Ovary (tissue), 9 donors: ENCODE data around the gene GUCY2D. TPM values are rescaled to one million over a fixed set of nuclear protein-coding genes. Genes with fewer than 3 reads are reported as not detected.

Experiments
- DNase-seq, 5 donors: peaks; one replicate each; pipeline ENCODE4 v3.0.0-alpha.2; 2019 to 2020
- H3K27ac ChIP-seq, 2 donors: fragments of 200-600 bp; one replicate each; pipeline versions ENCODE4 v1.5.1 to v1.8.0; 2019 to 2022
- H3K27me3 ChIP-seq: fragments of 200-600 bp; one replicate; pipeline ENCODE4 v1.8.0; 2022
- H3K36me3 ChIP-seq: fragments of 200-600 bp; sonication (generic); one replicate; pipeline ENCODE4 v1.5.1; 2019
- H3K4me1 ChIP-seq: one replicate; pipeline ENCODE4 v1.8.1; 2013; ENCODE audit warnings: mild to moderate bottlenecking, moderate library complexity; ENCODE audit not compliant: insufficient read depth
- H3K4me3 ChIP-seq: fragments of 200-600 bp; sonication (generic); one replicate; pipeline ENCODE4 v1.5.1; 2017
- H3K9me3 ChIP-seq, 2 donors: fragments of 200-600 bp in 1 of 2; sonication (generic) in 1 of 2; one replicate each; pipeline versions ENCODE4 v1.5.1 to v1.8.1; 2013 to 2019; ENCODE audit warnings: mild to moderate bottlenecking in 1 of 2, moderate library complexity in 1 of 2
- CTCF ChIP-seq, 3 donors: fragments of 450-650 bp in 2 of 3; fragments of 200-600 bp in 1 of 3; IDR thresholded peaks; one replicate each; pipeline versions ENCODE4 v1.5.1 to v1.8.0; 2016 to 2022; ENCODE audit warnings: antibody characterized with exemption in 3 of 3, mild to moderate bottlenecking in 1 of 3
- EP300 ChIP-seq: sonication (generic); formaldehyde crosslinking; IDR thresholded peaks from one replicate; pipeline ENCODE4 v1.6.1; 2017; ENCODE audit warnings: antibody characterized with exemption
- POLR2A ChIP-seq: fragments of 450-650 bp; IDR thresholded peaks from one replicate; pipeline ENCODE4 v1.6.1; 2017; ENCODE audit warnings: antibody characterized with exemption, mild to moderate bottlenecking, moderate library complexity
- WGBS, 3 donors: extraction: QIAGEN DNeasy Blood & Tissue Kit in 1 of 3; methylation state at CpG; one replicate each; pipeline versions ENCODE4 v1.1.5 to v1.1.7; 2013 to 2017; 5-methylcytosine and 5-hydroxymethylcytosine counted together
- intact Hi-C, 4 donors: fragments of 100-400 bp; cut with DNase I; formaldehyde crosslinking; loops; one replicate each; pipeline versions ENCODE4 v1.11.0 to v1.15.1; 2022 to 2023
- polyA plus RNA-seq, 2 donors: library from polyadenylated mRNA; stranded (reverse); fragments of 200-250 nt in 1 of 2; fragments of 350-450 nt in 1 of 2; fragmentation: Illumina TruSeq in 1 of 2; extraction: RNeasy Lipid Tissue Mini Kit (QIAGEN cat#74804) in 1 of 2; gene quantifications; one replicate each; pipeline ENCODE4 v1.2.3, GENCODE V29; 2013 to 2014
- total RNA-seq, 7 donors: library from RNA; depleted of rRNA in 2 of 7; stranded (reverse); fragments of >200 nt in 2 of 7; fragmentation: NEBNext Ultra II Directional in 3 of 7; extraction: Animal tissue kit (Norgen Biotek cat#: 25700) in 3 of 7; gene quantifications; one replicate each; pipeline versions ENCODE4 v1.1.0 to v1.2.4, GENCODE V29; 2016 to 2023
- donor health status: DM: no; HTN: no; CAD: no; lungs with moderate emphysema.
- donor health status: DM: no; HTN: no; CAD: no.
- donor health status: Bipolar disorder and iron deficiency.
- donor health status: DM: yes; HTN: yes; CAD: no.
- donor health status: DM: no; HTN: no; CAD: no.
- donor health status: DM: yes; HTN: yes; CAD: no.

GUCY2D gene
- total and polyA plus RNA-seq, 9 donors: 0.05 to 0.42 (median 0.10) TPM; not detected in 6

DNA sequence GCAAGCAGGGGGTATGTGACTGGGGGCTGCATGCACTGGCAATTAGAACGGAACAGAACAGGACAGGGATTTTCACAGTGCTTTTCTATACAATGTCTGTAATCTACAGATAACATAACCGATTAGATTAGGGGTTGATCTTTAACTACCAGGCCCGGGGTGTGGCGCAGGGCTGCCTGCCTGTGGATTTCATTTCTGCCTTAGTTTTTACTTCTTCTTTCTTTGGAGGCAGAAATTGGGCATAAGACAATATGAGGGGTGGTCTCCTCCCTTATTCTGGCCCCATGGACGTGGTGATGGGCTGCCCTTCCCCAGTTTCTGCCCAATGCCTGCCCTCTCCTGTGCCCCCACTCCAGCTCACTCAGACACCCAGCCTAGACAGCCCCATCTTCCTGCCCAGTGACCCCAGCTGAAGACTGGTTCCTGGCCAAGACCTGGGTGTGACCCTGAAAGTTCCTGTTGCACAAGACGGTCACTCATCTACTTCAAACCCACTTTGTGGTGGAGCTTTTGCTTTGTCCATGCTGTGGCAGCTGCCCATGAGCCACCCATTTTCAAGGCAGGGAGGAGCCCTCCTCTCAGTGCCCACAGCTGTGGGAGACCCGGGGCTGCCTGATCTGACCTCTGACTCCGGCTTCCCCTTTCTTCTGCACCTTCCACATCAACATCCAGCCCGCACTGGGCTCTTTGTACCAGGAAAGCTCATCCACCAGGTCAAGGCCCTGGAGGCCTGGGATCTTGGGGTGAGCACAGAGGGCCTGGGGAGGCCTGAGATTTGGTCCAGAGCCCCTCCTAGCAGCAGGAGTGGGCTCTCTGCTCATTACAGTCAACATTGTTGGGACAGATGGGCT lies 66.5 kb downstream of the GUCY2D start:
- Histone ChIP-seq H3K27ac (no peak overlapping the region), H3K27me3 (no peaks in the 10 kb centered on the region), H3K4me1 (no peaks in the 10 kb centered on the region), H3K9me3 (no peaks in the 10 kb centered on the region), H3K4me3 (no peak overlapping the region), H3K36me3 (no peaks in the 10 kb centered on the region)
- WGBS, 3 donors: 71 to 82% (median 82%) methylated on average over 9 of the region's 9 CpGs
- no peak for DNase-seq
- TF ChIP-seq EP300 (no peak), POLR2A (no peak)
- intact Hi-C loops: no loop called here

DNA sequence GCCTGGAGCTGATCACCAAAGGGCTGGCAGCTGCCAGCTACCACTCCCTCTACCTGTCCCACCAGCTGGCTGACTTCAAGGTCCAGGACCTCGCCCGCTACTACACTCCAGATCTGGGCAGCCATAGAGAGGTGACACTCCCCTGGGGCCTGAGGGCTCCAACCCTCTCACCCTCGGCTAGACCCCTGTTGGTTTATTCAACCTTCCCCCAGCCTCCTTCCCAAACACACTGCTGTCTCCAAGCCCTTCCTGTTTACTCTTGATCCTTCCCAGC lies 67.1 kb downstream of the GUCY2D start:
- H3K36me3 ChIP-seq: no peaks in the 10 kb centered on the region
- intact Hi-C loops: no loop called here
- TF ChIP-seq CTCF (IDR thresholded peaks at IDR 0.05): no peak
- no peak for TF ChIP-seq EP300
- no peak for TF ChIP-seq POLR2A
- no peaks in the 10 kb centered on the region for H3K9me3 ChIP-seq
- H3K27ac ChIP-seq: no peak overlapping the region
- no peak overlapping the region for H3K4me3 ChIP-seq
- no peaks in the 10 kb centered on the region for H3K4me1 ChIP-seq
- no peaks in the 10 kb centered on the region for H3K27me3 ChIP-seq
- WGBS, 3 donors: 72 to 83% (median 75%) methylated on average over 3 of the region's 3 CpGs
- DNase-seq: no peak

Other genes with a start within 250 kb of the GUCY2D start
- 10 to 100 TPM; 13.7 to 80.8 (median 71.9) TPM for gene KDM6B, start 168.4 kb upstream of the GUCY2D start, total RNA-seq
- 10 to 100 TPM in 1 of 2 donors, 1 to 10 TPM in 1; 9.1 to 36.9 TPM for gene KDM6B, start 168.4 kb upstream of the GUCY2D start, polyA plus RNA-seq
- 10 to 100 TPM in 3 of 7 donors, 1 to 10 TPM in 4; 2.1 to 11.9 (median 8.2) TPM for gene TMEM88, start 147.5 kb upstream of the GUCY2D start, total RNA-seq
- 10 to 100 TPM in 1 of 2 donors, 1 to 10 TPM in 1; 5.5 to 17.8 TPM for gene TMEM88, start 147.5 kb upstream of the GUCY2D start, polyA plus RNA-seq
- gene NAA38, start 145.1 kb upstream of the GUCY2D start, total RNA-seq: 10 to 100 TPM; 46.4 to 82.8 (median 54.6) TPM
- 10 to 100 TPM in 1 of 2 donors, 1 to 10 TPM in 1; 4.6 to 59.1 TPM for gene NAA38, start 145.1 kb upstream of the GUCY2D start, polyA plus RNA-seq
- 10 to 100 TPM in 6 of 7 donors, 1 to 10 TPM in 1; 7.0 to 18.8 (median 16.1) TPM for gene CYB5D1, start 144.6 kb upstream of the GUCY2D start, total RNA-seq
- 10 to 100 TPM; 10.8 to 22.2 TPM for gene CYB5D1, start 144.6 kb upstream of the GUCY2D start, polyA plus RNA-seq
- 100 to 1,000 TPM in 4 of 7 donors, 10 to 100 TPM in 3; 65.7 to 145 (median 114) TPM for gene CHD3, start 113.8 kb upstream of the GUCY2D start, total RNA-seq
- 100 to 1,000 TPM in 1 of 2 donors, 10 to 100 TPM in 1; 87.2 to 100 TPM for gene CHD3, start 113.8 kb upstream of the GUCY2D start, polyA plus RNA-seq
- 10 to 100 TPM in 1 of 7 donors, 1 to 10 TPM in 6; 2.7 to 16.5 (median 5.2) TPM for gene RNF227, start 86.3 kb upstream of the GUCY2D start, total RNA-seq
- gene RNF227, start 86.3 kb upstream of the GUCY2D start, polyA plus RNA-seq: 1 to 10 TPM; 4.3 to 8.6 TPM
- 1 to 10 TPM in 5 of 7 donors, under 1 TPM in 2; 0.48 to 5.9 (median 2.2) TPM for gene KCNAB3, start 72.8 kb upstream of the GUCY2D start, total RNA-seq
- gene KCNAB3, start 72.8 kb upstream of the GUCY2D start, polyA plus RNA-seq: 1 to 10 TPM; 1.9 to 3.9 TPM
- gene TRAPPC1, start 70.7 kb upstream of the GUCY2D start, total RNA-seq: 10 to 100 TPM; 27.5 to 94.3 (median 74.0) TPM
- 100 to 1,000 TPM in 1 of 2 donors, 10 to 100 TPM in 1; 77.5 to 238 TPM for gene TRAPPC1, start 70.7 kb upstream of the GUCY2D start, polyA plus RNA-seq
- gene CNTROB, start 70.4 kb upstream of the GUCY2D start, total RNA-seq: 10 to 100 TPM; 15.0 to 27.3 (median 25.9) TPM
- gene CNTROB, start 70.4 kb upstream of the GUCY2D start, polyA plus RNA-seq: 10 to 100 TPM; 24.3 to 25.3 TPM
- 10 to 100 TPM in 1 of 7 donors, 1 to 10 TPM in 1, under 1 TPM in 4, not detected in 1; 0.23 to 14.9 (median 0.78) TPM for gene ALOX15B, start 36.4 kb downstream of the GUCY2D start, total RNA-seq
- under 1 TPM; 0.25 to 0.88 TPM for gene ALOX15B, start 36.4 kb downstream of the GUCY2D start, polyA plus RNA-seq
- under 1 TPM in 1 of 7 donors, not detected in 6; 0.70 TPM for gene ALOX12B, start 85.1 kb downstream of the GUCY2D start, total RNA-seq
- not detected for gene ALOX12B, start 85.1 kb downstream of the GUCY2D start, polyA plus RNA-seq
- gene ALOXE3, start 115.9 kb downstream of the GUCY2D start, total RNA-seq: not detected
- under 1 TPM in 1 of 2 donors, not detected in 1; 0.07 TPM for gene ALOXE3, start 115.9 kb downstream of the GUCY2D start, polyA plus RNA-seq
- gene HES7, start 121.5 kb downstream of the GUCY2D start, total RNA-seq: under 1 TPM in 6 of 7 donors, not detected in 1; 0.11 to 0.97 (median 0.81) TPM
- under 1 TPM in 1 of 2 donors, not detected in 1; 0.25 TPM for gene HES7, start 121.5 kb downstream of the GUCY2D start, polyA plus RNA-seq
- 100 to 1,000 TPM in 6 of 7 donors, 10 to 100 TPM in 1; 74.9 to 394 (median 165) TPM for gene PER1, start 149.8 kb downstream of the GUCY2D start, total RNA-seq
- 100 to 1,000 TPM in 1 of 2 donors, 10 to 100 TPM in 1; 12.8 to 164 TPM for gene PER1, start 149.8 kb downstream of the GUCY2D start, polyA plus RNA-seq
- 100 to 1,000 TPM in 4 of 7 donors, 10 to 100 TPM in 3; 35.5 to 147 (median 118) TPM for gene VAMP2, start 160.3 kb downstream of the GUCY2D start, total RNA-seq
- gene VAMP2, start 160.3 kb downstream of the GUCY2D start, polyA plus RNA-seq: 100 to 1,000 TPM in 1 of 2 donors, 10 to 100 TPM in 1; 99.2 to 233 TPM
- 10 to 100 TPM in 5 of 7 donors, 1 to 10 TPM in 2; 7.5 to 57.6 (median 16.1) TPM for gene TMEM107, start 173.8 kb downstream of the GUCY2D start, total RNA-seq
- gene TMEM107, start 173.8 kb downstream of the GUCY2D start, polyA plus RNA-seq: 10 to 100 TPM in 1 of 2 donors, 1 to 10 TPM in 1; 8.2 to 10.3 TPM
- gene BORCS6, start 187.6 kb downstream of the GUCY2D start, total RNA-seq: 1 to 10 TPM; 5.5 to 7.2 (median 6.7) TPM
- 1 to 10 TPM; 1.3 to 7.2 TPM for gene BORCS6, start 187.6 kb downstream of the GUCY2D start, polyA plus RNA-seq
- gene AURKB, start 208.0 kb downstream of the GUCY2D start, total RNA-seq: 1 to 10 TPM in 2 of 7 donors, under 1 TPM in 2, not detected in 3; 0.80 to 1.7 (median 1.1) TPM
- gene AURKB, start 208.0 kb downstream of the GUCY2D start, polyA plus RNA-seq: 1 to 10 TPM in 1 of 2 donors, under 1 TPM in 1; 0.68 to 1.5 TPM
- 10 to 100 TPM; 28.3 to 60.0 (median 48.7) TPM for gene CTC1, start 245.4 kb downstream of the GUCY2D start, total RNA-seq
- 10 to 100 TPM; 18.4 to 33.4 TPM for gene CTC1, start 245.4 kb downstream of the GUCY2D start, polyA plus RNA-seq
- gene PFAS, start 246.7 kb downstream of the GUCY2D start, total RNA-seq: 10 to 100 TPM in 6 of 7 donors, 1 to 10 TPM in 1; 6.6 to 69.9 (median 35.3) TPM
- gene PFAS, start 246.7 kb downstream of the GUCY2D start, polyA plus RNA-seq: 10 to 100 TPM in 1 of 2 donors, 1 to 10 TPM in 1; 8.4 to 11.0 TPM